Activated CD4-positive, alpha-beta memory T cell treated with anti-CD3 and anti-CD28 coated beads for 36 hours (primary cell): ENCODE data around the gene ZBTB49. TPM values are rescaled to one million over a fixed set of nuclear protein-coding genes. Genes with fewer than 3 reads are reported as not detected.

ENCODE experiments used
- CTCF ChIA-PET: fragments of 350-600 bp; sonication (Branson Sonifier 250); formaldehyde crosslinking; loops from one replicate; lab custom pipeline; 2021; ENCODE audit warnings: antibody characterized with exemption, inconsistent platforms; lab: Charles Lee
- POLR2A ChIA-PET: fragments of 350-600 bp; sonication (Branson Sonifier 250); formaldehyde crosslinking; loops from one replicate; lab custom pipeline; 2021; ENCODE audit warnings: antibody characterized with exemption; lab: Charles Lee
- DNase-seq: peaks from one replicate; pipeline ENCODE4 v3.0.0-alpha.2; 2020
- H3K27ac Mint-ChIP-seq: one replicate; pipeline ENCODE4 v1.8.0; 2021; ENCODE audit warnings: mixed read lengths
- H3K27me3 Mint-ChIP-seq: one replicate; pipeline ENCODE4 v1.8.0; 2021; ENCODE audit warnings: mixed read lengths
- H3K36me3 Mint-ChIP-seq: one replicate; pipeline ENCODE4 v1.8.0; 2021; ENCODE audit warnings: mixed read lengths
- H3K4me1 Mint-ChIP-seq: one replicate; pipeline ENCODE4 v1.8.0; 2021; ENCODE audit warnings: low read depth, mixed read lengths
- H3K4me3 Mint-ChIP-seq: one replicate; pipeline ENCODE4 v1.8.0; 2021; ENCODE audit warnings: mild to moderate bottlenecking, mixed read lengths
- H3K9me3 Mint-ChIP-seq: one replicate; pipeline ENCODE4 v1.8.0; 2021; ENCODE audit warnings: mixed read lengths
- intact Hi-C: fragments of 100-400 bp; cut with micrococcal nuclease; formaldehyde crosslinking; loops from one replicate; pipeline ENCODE4 v1.15.1; 2023
- total RNA-seq, 2 experiments: library from RNA; stranded (reverse); gene quantifications; one replicate each; pipeline ENCODE4 v1.2.3, GENCODE V29; 2021

The ZBTB49 gene
- total RNA-seq, 2 experiments from 2014 or later, result 4.3 to 4.6 TPM

GRCh38 chr4:4368809-4369580 lies 78.9 kb downstream of the ZBTB49 start:
- no peak overlapping the region for H3K27ac Mint-ChIP-seq
- intact Hi-C loops, result no loop called here
- H3K9me3 Mint-ChIP-seq, result peaks cover 11% of the 10 kb centered on the region
- no peak overlapping the region for H3K4me3 Mint-ChIP-seq
- no peaks in the 10 kb centered on the region for H3K36me3 Mint-ChIP-seq
- DNase-seq, result no peak
- POLR2A ChIA-PET, result no interaction called here
- H3K4me1 Mint-ChIP-seq, result no peaks in the 10 kb centered on the region
- CTCF ChIA-PET, result interaction anchor here (0.7 kb wide), 1 partner anchor 25 kb away, joined by 4 read pairs; no protein-coding TSS in a partner anchor
- no peaks in the 10 kb centered on the region for H3K27me3 Mint-ChIP-seq

Other genes starting within 250 kb of the ZBTB49 start
- not detected for gene OTOP1, start 63.3 kb upstream of the ZBTB49 start, total RNA-seq
- gene TMEM128, start 42.0 kb upstream of the ZBTB49 start, total RNA-seq, result 10 to 100 TPM; 22.0 to 25.3 TPM
- 10 to 100 TPM; 49.7 to 54.0 TPM for gene LYAR, start 97 bp upstream of the ZBTB49 start, total RNA-seq
- 10 to 100 TPM in 1 of 2 experiments, 1 to 10 TPM in 1; 9.1 to 11.4 TPM for gene NSG1, start 96.9 kb downstream of the ZBTB49 start, total RNA-seq